NT2/D1 (cell line): ENCODE measurements around the gene ASIC2.

ENCODE experiments used
- DNase-seq: peaks from one replicate; pipeline ENCODE4 v3.0.0-alpha.2; 2011; ENCODE audit warnings: low read depth, low spot score
- H3K27me3 ChIP-seq: 2 replicates; pipeline ENCODE4 v1.6.0; 2011; ENCODE audit warnings: mild to moderate bottlenecking; ENCODE audit not compliant: insufficient read length, insufficient read depth
- H3K36me3 ChIP-seq: 2 replicates; pipeline ENCODE4 v1.6.1; 2011; ENCODE audit warnings: mild to moderate bottlenecking, low read length, mixed read lengths; ENCODE audit not compliant: insufficient read depth, insufficient read length
- H3K4me1 ChIP-seq: 2 replicates; pipeline ENCODE4 v1.5.1; 2011; ENCODE audit not compliant: insufficient read depth, insufficient read length
- H3K4me3 ChIP-seq: 2 replicates; pipeline ENCODE4 v1.5.1; 2011; ENCODE audit warnings: low read depth; ENCODE audit not compliant: insufficient read length
- H3K9ac ChIP-seq: 2 replicates; pipeline ENCODE4 v1.6.0; 2011; ENCODE audit warnings: low read depth; ENCODE audit not compliant: insufficient read length
- H3K9me3 ChIP-seq: 2 replicates; pipeline ENCODE4 v1.5.1; 2011; ENCODE audit warnings: mild to moderate bottlenecking, low read length; ENCODE audit not compliant: insufficient read depth
- SUZ12 ChIP-seq: IDR thresholded peaks from 2 replicates; pipeline ENCODE4 v1.6.1; 2011; ENCODE audit not compliant: insufficient read length, insufficient read depth; ENCODE audit errors: extremely low read depth
- YY1 ChIP-seq: IDR thresholded peaks from 2 replicates; pipeline ENCODE4 v1.6.1; 2011; ENCODE audit not compliant: insufficient read length, insufficient read depth
- ZNF274 ChIP-seq: IDR thresholded peaks from 2 replicates; pipeline ENCODE4 v1.6.1; 2011; ENCODE audit warnings: mild to moderate bottlenecking, low read depth, low read length

The ASIC2 gene

GRCh38 chr17:33002246-33002645, 290.8 kb downstream of the ASIC2 start:
- TF ChIP-seq YY1 (no peak), ZNF274 (no peak), SUZ12 (no peak)

GRCh38 chr17:32998887-32999228, 294.2 kb downstream of the ASIC2 start:
- no peaks in the 10 kb centered on the region for H3K36me3 ChIP-seq
- H3K9me3 ChIP-seq, result no peaks in the 10 kb centered on the region
- H3K4me1 ChIP-seq, result no peaks in the 10 kb centered on the region
- H3K27me3 ChIP-seq, result peaks cover 24% of the 10 kb centered on the region
- no peak overlapping the region for H3K9ac ChIP-seq
- H3K4me3 ChIP-seq, result no peak overlapping the region
- no peak for DNase-seq
- TF ChIP-seq ZNF274 (no peak), YY1 (no peak)

More at GRCh38 chr17:33002246-33002645, 290.8 kb downstream of the ASIC2 start:
- no peak overlapping the region for H3K4me3 ChIP-seq
- no peaks in the 10 kb centered on the region for H3K36me3 ChIP-seq
- DNase-seq, result no peak
- no peaks in the 10 kb centered on the region for H3K4me1 ChIP-seq
- H3K9me3 ChIP-seq, result no peaks in the 10 kb centered on the region
- peaks cover 16% of the 10 kb centered on the region for H3K27me3 ChIP-seq
- H3K9ac ChIP-seq, result no peak overlapping the region

GRCh38 chr17:32998111-32998886, 294.8 kb downstream of the ASIC2 start:
- Histone ChIP-seq H3K9me3 (no peaks in the 10 kb centered on the region), H3K4me1 (no peaks in the 10 kb centered on the region), H3K4me3 (no peak overlapping the region), H3K36me3 (no peaks in the 10 kb centered on the region), H3K9ac (no peak overlapping the region), H3K27me3 (peaks cover 24% of the 10 kb centered on the region)
- no peak for TF ChIP-seq SUZ12
- no peak for TF ChIP-seq YY1
- TF ChIP-seq ZNF274, result no peak
- DNase-seq, result peak; percentile 36

GRCh38 chr17:32995416-32996045, 297.6 kb downstream of the ASIC2 start:
- no peak overlapping the region for H3K4me3 ChIP-seq
- peaks cover 24% of the 10 kb centered on the region for H3K27me3 ChIP-seq
- H3K4me1 ChIP-seq, result no peaks in the 10 kb centered on the region
- TF ChIP-seq SUZ12 (no peak), ZNF274 (no peak), YY1 (no peak)
- no peaks in the 10 kb centered on the region for H3K36me3 ChIP-seq
- H3K9ac ChIP-seq, result no peak overlapping the region
- H3K9me3 ChIP-seq, result no peaks in the 10 kb centered on the region
- no peak for DNase-seq

- no peaks in the 10 kb centered on the region for H3K36me3 ChIP-seq
- H3K4me3 ChIP-seq, result no peak overlapping the region
- no peak for DNase-seq
- H3K4me1 ChIP-seq, result no peaks in the 10 kb centered on the region
- no peak for TF ChIP-seq SUZ12
- no peak for TF ChIP-seq YY1
- no peak for TF ChIP-seq ZNF274
- H3K27me3 ChIP-seq, result peaks cover 23% of the 10 kb centered on the region
- H3K9me3 ChIP-seq, result no peaks in the 10 kb centered on the region
- no peak overlapping the region for H3K9ac ChIP-seq
Measured at GRCh38 chr17:32993977-32994376, 299.1 kb downstream of the ASIC2 start.

- Histone ChIP-seq H3K27me3 (peaks cover 10% of the 10 kb centered on the region), H3K4me3 (no peak overlapping the region), H3K36me3 (no peaks in the 10 kb centered on the region), H3K9me3 (peaks cover 3% of the 10 kb centered on the region; the same call in 1 of the 2 replicates), H3K9ac (no peak overlapping the region), H3K4me1 (no peaks in the 10 kb centered on the region)
- TF ChIP-seq SUZ12, result no peak
- no peak for TF ChIP-seq YY1
- no peak for TF ChIP-seq ZNF274
- DNase-seq, result no peak
Measured at GRCh38 chr17:32992321-32993033, 300.6 kb downstream of the ASIC2 start.
